HG02885 (cell line): ENCODE data around the gene PRSS56.

Source experiments
- ATAC-seq: cut with Tn5 transposase; IDR thresholded peaks from one replicate; pipeline ENCODE4 v1.9.1; 2021; ENCODE audit warnings: mild to moderate bottlenecking; ENCODE audit not compliant: unreplicated experiment, poor library complexity

PRSS56 gene

GRCh38 chr2:232538671-232539070 is 18.5 kb downstream of the PRSS56 start:
- no peak for ATAC-seq

- no peak for ATAC-seq
Observed at GRCh38 chr2:232539298-232540231, 19.4 kb downstream of the PRSS56 start, which contains the start of gene CHRNG. CHRNG (plus strand) TSS chr2:232539692; CDS start chr2:232539748, 56 bp downstream.

GRCh38 chr2:232540441-232541041 is 20.4 kb downstream of the PRSS56 start:
- ATAC-seq, result no peak

GRCh38 chr2:232541195-232541960 is 21.2 kb downstream of the PRSS56 start:
- ATAC-seq, result no peak

GRCh38 chr2:232541961-232542714 is 21.9 kb downstream of the PRSS56 start:
- ATAC-seq, result no peak

- no peak for ATAC-seq
Observed at GRCh38 chr2:232542715-232543467, 22.7 kb downstream of the PRSS56 start.

- ATAC-seq, result no peak
Observed at GRCh38 chr2:232543491-232543890, 23.3 kb downstream of the PRSS56 start.

GRCh38 chr2:232543928-232544631 is 23.9 kb downstream of the PRSS56 start:
- no peak for ATAC-seq

GRCh38 chr2:232544674-232545073 is 24.5 kb downstream of the PRSS56 start:
- no peak for ATAC-seq

GRCh38 chr2:232545511-232546375 is 25.6 kb downstream of the PRSS56 start:
- no peak for ATAC-seq

- no peak for ATAC-seq
Observed at GRCh38 chr2:232547991-232548390, 27.8 kb downstream of the PRSS56 start.

- no peak for ATAC-seq
Observed at GRCh38 chr2:232549655-232550353, 29.6 kb downstream of the PRSS56 start.

- ATAC-seq, result peak; percentile 92
Observed at GRCh38 chr2:232550354-232551249, 30.4 kb downstream of the PRSS56 start, which contains the start of the genes EIF4E2 and TIGD1. EIF4E2 (plus strand) TSS chr2:232550689; CDS start chr2:232550725, 36 bp downstream. TIGD1 (minus strand) TSS chr2:232550557; CDS start chr2:232549882, 675 bp downstream.

- no peak for ATAC-seq
Observed at GRCh38 chr2:232551250-232551638, 31.1 kb downstream of the PRSS56 start.

- no peak for ATAC-seq
Observed at GRCh38 chr2:232551776-232552175, 31.6 kb downstream of the PRSS56 start.

GRCh38 chr2:232556426-232556825 is 36.2 kb downstream of the PRSS56 start:
- ATAC-seq, result no peak
